Thyroid gland (tissue), 4 donors: Measurements from ENCODE around the gene OOSP2. TPM values are rescaled to one million over a fixed set of nuclear protein-coding genes. Genes with fewer than 3 reads are reported as not detected.
"Not testable (repeated sequence)": the region's sequence is repeated elsewhere in the genome, so short reads cannot be mapped to it uniquely, and the experiment has no call there.

Experiments
- DNase-seq, 2 donors: peaks; one replicate each; pipeline ENCODE4 v3.0.0-alpha.2; 2019
- H3K27ac ChIP-seq, 3 donors: fragments of 200-600 bp; sonication (generic); 1 replicate in 2 of 3; 2 replicates in 1 of 3; pipeline ENCODE4 v1.5.1; 2016 to 2019; ENCODE audit warnings: mild to moderate bottlenecking in 1 of 3, moderate library complexity in 1 of 3
- H3K27me3 ChIP-seq: fragments of 200-600 bp; sonication (generic); one replicate; pipeline ENCODE4 v1.5.1; 2019
- H3K36me3 ChIP-seq, 2 donors: fragments of 200-600 bp; sonication (generic); one replicate each; pipeline ENCODE4 v1.5.1; 2016 to 2019
- H3K4me1 ChIP-seq, 2 donors: fragments of 200-600 bp; sonication (generic); one replicate each; pipeline ENCODE4 v1.5.1; 2017 to 2019
- H3K4me3 ChIP-seq, 3 donors: fragments of 200-600 bp; sonication (generic); replicated peaks in 1 of 3; 1 replicate in 2 of 3; 2 replicates in 1 of 3; pipeline ENCODE4 v1.5.1; 2016; ENCODE audit warnings: mild to moderate bottlenecking in 1 of 3
- H3K9me3 ChIP-seq: fragments of 200-600 bp; sonication (generic); one replicate; pipeline ENCODE4 v1.5.1; 2017
- POLR2A ChIP-seq, 2 donors: fragments of 450-650 bp; IDR thresholded peaks; one replicate each; pipeline ENCODE4 v1.6.1; 2017; ENCODE audit warnings: antibody characterized with exemption in 2 of 2, mild to moderate bottlenecking in 2 of 2, moderate library complexity in 1 of 2
- WGBS, 2 donors: methylation state at CpG; one replicate each; pipeline ENCODE4 v1.1.5; 2017; 5-methylcytosine and 5-hydroxymethylcytosine counted together
- intact Hi-C: fragments of 100-400 bp; cut with DNase I; formaldehyde crosslinking; loops from one replicate; pipeline ENCODE4 v1.15.1; 2023
- total RNA-seq, 4 donors: library from RNA; depleted of rRNA; stranded (reverse); fragments of >200 nt; gene quantifications; one replicate each; pipeline ENCODE4 v1.2.3, GENCODE V29; 2016
- TF ChIP-seq, protein P1 (sequence below), 6 experiments: fragments of 200-600 bp in 3 of 6; fragments of 450-650 bp in 3 of 6; sonication (generic) in 3 of 6; IDR thresholded peaks; one replicate each; pipeline ENCODE4 v1.5.1; 2016 to 2019; ENCODE audit warnings: antibody characterized with exemption in 6 of 6, mild to moderate bottlenecking in 2 of 6, inconsistent platforms in 1 of 6, moderate library complexity in 1 of 6

The OOSP2 gene
- total RNA-seq, 4 donors from 2014 or later, result not detected

DNA sequence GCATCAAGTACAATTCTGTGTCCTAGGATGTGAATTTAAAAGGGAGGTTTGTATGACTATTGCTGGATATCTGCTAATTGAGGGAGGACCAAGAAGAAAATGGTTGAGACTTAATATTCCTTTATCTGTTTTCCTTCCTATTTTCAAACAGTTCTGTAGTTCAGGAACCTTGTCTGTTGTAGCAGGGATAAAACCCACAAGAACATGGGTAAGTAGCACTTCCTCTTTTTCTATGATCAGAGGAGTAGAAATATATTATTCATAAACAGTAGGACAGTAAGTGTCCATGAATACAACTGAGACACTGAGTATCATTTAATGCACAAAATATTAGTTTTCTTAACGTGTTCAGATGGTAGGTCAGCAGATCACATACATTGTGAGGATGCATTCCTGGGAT, 23.9 kb downstream of the OOSP2 start:
- no peaks in the 10 kb centered on the region for H3K9me3 ChIP-seq
- DNase-seq, result no peak
- H3K27ac ChIP-seq, result no peak overlapping the region
- H3K4me3 ChIP-seq, result no peak overlapping the region
- WGBS, 2 donors, result 71 to 73% methylated on average over 1 of the region's 1 CpG
- TF ChIP-seq POLR2A (IDR thresholded peaks at IDR 0.05), result no peak
- TF ChIP-seq, protein P1, sequence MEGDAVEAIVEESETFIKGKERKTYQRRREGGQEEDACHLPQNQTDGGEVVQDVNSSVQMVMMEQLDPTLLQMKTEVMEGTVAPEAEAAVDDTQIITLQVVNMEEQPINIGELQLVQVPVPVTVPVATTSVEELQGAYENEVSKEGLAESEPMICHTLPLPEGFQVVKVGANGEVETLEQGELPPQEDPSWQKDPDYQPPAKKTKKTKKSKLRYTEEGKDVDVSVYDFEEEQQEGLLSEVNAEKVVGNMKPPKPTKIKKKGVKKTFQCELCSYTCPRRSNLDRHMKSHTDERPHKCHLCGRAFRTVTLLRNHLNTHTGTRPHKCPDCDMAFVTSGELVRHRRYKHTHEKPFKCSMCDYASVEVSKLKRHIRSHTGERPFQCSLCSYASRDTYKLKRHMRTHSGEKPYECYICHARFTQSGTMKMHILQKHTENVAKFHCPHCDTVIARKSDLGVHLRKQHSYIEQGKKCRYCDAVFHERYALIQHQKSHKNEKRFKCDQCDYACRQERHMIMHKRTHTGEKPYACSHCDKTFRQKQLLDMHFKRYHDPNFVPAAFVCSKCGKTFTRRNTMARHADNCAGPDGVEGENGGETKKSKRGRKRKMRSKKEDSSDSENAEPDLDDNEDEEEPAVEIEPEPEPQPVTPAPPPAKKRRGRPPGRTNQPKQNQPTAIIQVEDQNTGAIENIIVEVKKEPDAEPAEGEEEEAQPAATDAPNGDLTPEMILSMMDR (IDR thresholded peaks at IDR 0.05), result no peak
- H3K36me3 ChIP-seq, result no peaks in the 10 kb centered on the region
- no peaks in the 10 kb centered on the region for H3K4me1 ChIP-seq
- no peaks in the 10 kb centered on the region for H3K27me3 ChIP-seq
- intact Hi-C loops, result no loop called here

DNA sequence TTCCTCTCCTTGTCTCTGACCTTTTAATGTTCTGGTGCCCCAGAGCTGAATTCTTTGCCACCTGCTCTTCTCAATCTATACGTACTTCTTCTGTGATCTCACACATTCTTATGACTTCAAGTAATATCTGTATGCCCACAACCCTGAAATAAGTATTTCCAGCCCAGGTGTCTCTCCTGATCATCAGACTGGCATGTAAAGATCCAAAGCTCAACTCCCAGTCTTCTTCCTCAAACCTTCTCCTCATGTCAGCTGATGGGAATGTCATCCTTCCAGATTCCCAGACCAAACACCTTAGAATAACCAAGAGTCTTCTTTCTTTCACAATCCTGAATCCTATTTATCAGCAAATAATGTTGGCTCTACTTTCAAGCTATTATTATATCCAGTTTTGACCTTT, 25.6 kb downstream of the OOSP2 start:
- Histone ChIP-seq H3K27ac (no peak overlapping the region), H3K4me1 (no peaks in the 10 kb centered on the region), H3K36me3 (no peaks in the 10 kb centered on the region), H3K9me3 (no peaks in the 10 kb centered on the region), H3K4me3 (no peak overlapping the region), H3K27me3 (no peaks in the 10 kb centered on the region)
- no peak for TF ChIP-seq POLR2A (IDR thresholded peaks at IDR 0.05)
- TF ChIP-seq, protein P1 (IDR thresholded peaks at IDR 0.05), result no peak
- DNase-seq, result no peak
- intact Hi-C loops, result no loop called here
- 83 to 88% methylated on average over 1 of the region's 1 CpG for WGBS, 2 donors

DNA sequence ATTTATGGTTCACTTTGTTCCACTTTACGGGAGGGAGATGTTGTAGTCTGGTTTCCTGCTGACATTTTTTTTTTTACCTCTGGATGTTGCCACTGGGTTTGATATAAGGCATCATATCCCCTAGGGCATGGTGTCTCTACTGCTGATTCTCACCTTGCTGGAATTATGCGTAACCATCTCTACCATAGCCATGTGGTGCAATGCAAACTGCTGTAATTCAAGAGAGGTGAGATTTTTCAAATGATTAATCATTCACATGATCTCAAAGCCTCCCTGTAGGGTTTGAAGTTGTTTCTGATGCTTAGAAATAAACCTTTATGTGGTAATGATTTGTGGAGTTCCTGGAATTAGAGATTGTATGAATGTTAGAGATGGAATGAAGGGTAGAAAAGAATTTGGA, 29.2 kb downstream of the OOSP2 start:
- 76 to 79% methylated on average over 2 of the region's 2 CpGs for WGBS, 2 donors

DNA sequence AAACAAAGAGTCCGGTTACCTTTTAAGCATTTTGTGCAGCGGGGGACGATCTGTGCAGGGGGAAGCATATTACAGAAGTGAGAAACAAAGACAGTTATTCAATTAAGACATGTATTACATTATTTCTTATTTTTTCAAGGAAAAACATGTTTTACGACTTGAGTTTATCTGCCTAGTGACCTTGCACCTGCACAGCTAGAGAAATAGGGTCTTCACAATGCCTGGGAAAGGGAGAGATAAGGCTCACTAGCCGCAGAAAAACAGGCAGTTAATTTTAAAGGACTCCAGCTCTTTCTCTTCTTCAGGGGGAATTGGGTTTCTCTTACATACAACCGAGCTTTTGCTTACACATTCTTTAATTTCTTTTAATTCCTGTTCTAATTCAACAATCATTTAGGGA, 31.4 kb downstream of the OOSP2 start:
- intact Hi-C loops, H3K4me1 ChIP-seq, DNase-seq, H3K27me3 ChIP-seq, H3K9me3 ChIP-seq, H3K27ac ChIP-seq, H3K36me3 ChIP-seq, H3K4me3 ChIP-seq: not testable (repeated sequence)
- WGBS, 2 donors, result 82 to 87% methylated on average over 6 of the region's 6 CpGs

More for the DNA sequence above, 29.2 kb downstream of the OOSP2 start:
- no peaks in the 10 kb centered on the region for H3K27me3 ChIP-seq
- intact Hi-C loops, result no loop called here
- no peak overlapping the region for H3K27ac ChIP-seq
- no peaks in the 10 kb centered on the region for H3K9me3 ChIP-seq
- H3K4me3 ChIP-seq, result no peak overlapping the region
- DNase-seq, result no peak
- TF ChIP-seq POLR2A (IDR thresholded peaks at IDR 0.05), result no peak
- TF ChIP-seq, protein P1 (IDR thresholded peaks at IDR 0.05), result no peak
- no peaks in the 10 kb centered on the region for H3K36me3 ChIP-seq
- H3K4me1 ChIP-seq, result no peaks in the 10 kb centered on the region

DNA sequence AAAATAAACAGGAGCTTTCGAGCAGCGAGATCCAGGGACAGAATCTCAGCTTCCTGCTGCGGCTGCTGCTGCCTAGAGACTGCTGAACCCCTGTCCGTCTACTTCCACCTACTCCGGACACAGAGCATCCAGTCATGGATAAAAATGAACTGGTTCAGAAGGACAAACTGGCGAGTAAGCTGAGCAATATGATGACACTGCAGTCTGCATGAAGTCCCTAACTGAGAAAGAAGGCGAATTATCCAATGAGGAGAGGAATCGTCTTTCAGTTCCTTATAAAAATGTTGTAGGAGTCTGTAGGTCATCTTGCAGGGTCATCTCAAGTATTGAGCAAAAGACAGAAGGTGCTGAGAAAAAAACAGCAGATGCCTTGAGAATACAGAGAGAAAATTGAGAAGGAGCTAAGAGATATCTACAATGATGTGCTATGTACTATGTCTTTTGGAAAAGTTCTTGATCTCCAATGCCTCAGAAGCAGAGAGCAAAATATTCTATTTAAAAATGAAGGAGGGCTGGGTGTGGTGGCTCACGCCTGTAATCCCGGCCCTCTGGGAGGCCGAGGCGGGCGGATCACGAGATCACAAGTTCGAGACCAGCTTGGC, 37.1 kb downstream of the OOSP2 start:
- DNase-seq, result no peak
- H3K9me3 ChIP-seq, result no peaks in the 10 kb centered on the region
- intact Hi-C loops, result no loop called here
- H3K4me3 ChIP-seq, result no peak overlapping the region
- no peaks in the 10 kb centered on the region for H3K4me1 ChIP-seq
- TF ChIP-seq, protein P1 (IDR thresholded peaks at IDR 0.05), result no peak
- TF ChIP-seq POLR2A (IDR thresholded peaks at IDR 0.05), result no peak
- no peaks in the 10 kb centered on the region for H3K27me3 ChIP-seq
- WGBS, 2 donors, result 76 to 89% methylated on average over 15 of the region's 15 CpGs
- H3K27ac ChIP-seq, result no peak overlapping the region
- H3K36me3 ChIP-seq, result no peaks in the 10 kb centered on the region
